UCSD-AML1 (cell line): ENCODE data around the gene SLC44A5.
A peak's percentile ranks its signal among the peaks of the same experiment; 100 is the strongest.
"Not testable (repeated sequence)": the region's sequence is repeated elsewhere in the genome, so short reads cannot be mapped to it uniquely, and the experiment has no call there.

Source experiments
- DNase-seq: peaks from one replicate; lab custom pipeline; 2025; ENCODE audit not compliant: unreplicated experiment; lab: John Stamatoyannopoulos, UW

The SLC44A5 gene

GRCh38 chr1:75611014-75611413 is at the start of gene SLC44A5:
Gene SLC44A5 (minus strand): TSS chr1:75611114. CDS start chr1:75541447, 69,667 bp downstream.
- no peak for DNase-seq

- no peak for DNase-seq
Measured at GRCh38 chr1:75655931-75656330, 45.0 kb upstream of the SLC44A5 start.

GRCh38 chr1:75647183-75647582 is 36.3 kb upstream of the SLC44A5 start:
- not testable (repeated sequence) for DNase-seq

- DNase-seq = not testable (repeated sequence)
Measured at GRCh38 chr1:75645153-75645552, 34.2 kb upstream of the SLC44A5 start.

- no peak for DNase-seq
Measured at GRCh38 chr1:75643460-75643859, 32.5 kb upstream of the SLC44A5 start.

GRCh38 chr1:75641325-75641724 is 30.4 kb upstream of the SLC44A5 start:
- no peak for DNase-seq

GRCh38 chr1:75640137-75640536 is 29.2 kb upstream of the SLC44A5 start:
- no peak for DNase-seq

GRCh38 chr1:75632350-75632949 is 21.5 kb upstream of the SLC44A5 start:
- no peak for DNase-seq

GRCh38 chr1:75630998-75631397 is 20.1 kb upstream of the SLC44A5 start:
- no peak for DNase-seq

- no peak for DNase-seq
Measured at GRCh38 chr1:75630004-75630594, 19.2 kb upstream of the SLC44A5 start.

GRCh38 chr1:75625795-75626194 is 14.9 kb upstream of the SLC44A5 start:
- DNase-seq = no peak

- DNase-seq = no peak
Measured at GRCh38 chr1:75618382-75618781, 7.5 kb upstream of the SLC44A5 start.

- DNase-seq = no peak
Measured at GRCh38 chr1:75616436-75617433, 5.8 kb upstream of the SLC44A5 start.

GRCh38 chr1:75615613-75616435 is 4.9 kb upstream of the SLC44A5 start:
- DNase-seq = no peak

GRCh38 chr1:75614399-75614756 is 3.5 kb upstream of the SLC44A5 start:
- DNase-seq = peak; percentile 9

GRCh38 chr1:75613916-75614315 is 3.0 kb upstream of the SLC44A5 start:
- DNase-seq = no peak

GRCh38 chr1:75612976-75613375 is 2.1 kb upstream of the SLC44A5 start:
- DNase-seq = no peak

- DNase-seq = no peak
Measured at GRCh38 chr1:75602486-75602885, 8.4 kb downstream of the SLC44A5 start.

- DNase-seq = no peak
Measured at GRCh38 chr1:75600781-75601180, 10.1 kb downstream of the SLC44A5 start.

- no peak for DNase-seq
Measured at GRCh38 chr1:75594327-75594726, 16.6 kb downstream of the SLC44A5 start.

GRCh38 chr1:75593457-75593856 is 17.5 kb downstream of the SLC44A5 start:
- not testable (repeated sequence) for DNase-seq
